Coronary artery (tissue), 2 donors: ENCODE measurements around the gene SHC2.

ENCODE experiments used
- DNase-seq: peaks from one replicate; pipeline ENCODE4 v3.0.0-alpha.2; 2017; ENCODE audit warnings: low spot score
- H3K27ac ChIP-seq, 2 donors: fragments of 200-600 bp; sonication (generic); one replicate each; pipeline ENCODE4 v1.5.1; 2016 to 2019
- H3K4me3 ChIP-seq: fragments of 200-600 bp; sonication (generic); 2 replicates; pipeline ENCODE4 v1.5.1; 2016; ENCODE audit warnings: mild to moderate bottlenecking, moderate library complexity
- CTCF ChIP-seq: fragments of 200-600 bp; sonication (generic); IDR thresholded peaks from one replicate; pipeline ENCODE4 v1.5.1; 2019; ENCODE audit warnings: antibody characterized with exemption

Gene SHC2

DNA sequence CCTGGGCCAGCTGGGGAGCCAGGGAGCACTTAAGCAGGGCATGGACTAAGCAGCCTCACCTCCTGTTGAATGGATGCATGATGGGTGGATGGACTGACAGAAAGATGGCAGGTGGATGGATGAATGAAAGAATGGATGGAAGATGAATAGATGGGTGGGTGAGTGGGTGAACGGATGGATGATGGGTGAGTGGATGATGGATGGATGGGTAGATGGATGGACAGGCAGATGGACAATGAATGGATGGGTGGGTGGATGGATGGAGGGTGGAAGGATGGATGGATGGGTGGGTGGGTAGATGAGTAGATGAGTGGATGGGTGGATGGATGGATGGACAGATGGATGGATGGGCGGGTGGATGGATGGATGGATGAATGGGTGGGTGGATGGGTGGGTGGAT, 18.7 kb downstream of the SHC2 start:
- DNase-seq = no peak
- Histone ChIP-seq H3K4me3 (no peak overlapping the region), H3K27ac (no peak overlapping the region)
- no peak for TF ChIP-seq CTCF

GRCh38 chr19:441213-441836, 19.5 kb downstream of the SHC2 start:
- Histone ChIP-seq H3K27ac (no peak overlapping the region), H3K4me3 (no peak overlapping the region)
- TF ChIP-seq CTCF = no peak
- DNase-seq = no peak

GRCh38 chr19:440391-441212, 20.2 kb downstream of the SHC2 start:
- no peak for DNase-seq
- Histone ChIP-seq H3K4me3 (no peak overlapping the region), H3K27ac (no peak overlapping the region)
- no peak for TF ChIP-seq CTCF

DNA sequence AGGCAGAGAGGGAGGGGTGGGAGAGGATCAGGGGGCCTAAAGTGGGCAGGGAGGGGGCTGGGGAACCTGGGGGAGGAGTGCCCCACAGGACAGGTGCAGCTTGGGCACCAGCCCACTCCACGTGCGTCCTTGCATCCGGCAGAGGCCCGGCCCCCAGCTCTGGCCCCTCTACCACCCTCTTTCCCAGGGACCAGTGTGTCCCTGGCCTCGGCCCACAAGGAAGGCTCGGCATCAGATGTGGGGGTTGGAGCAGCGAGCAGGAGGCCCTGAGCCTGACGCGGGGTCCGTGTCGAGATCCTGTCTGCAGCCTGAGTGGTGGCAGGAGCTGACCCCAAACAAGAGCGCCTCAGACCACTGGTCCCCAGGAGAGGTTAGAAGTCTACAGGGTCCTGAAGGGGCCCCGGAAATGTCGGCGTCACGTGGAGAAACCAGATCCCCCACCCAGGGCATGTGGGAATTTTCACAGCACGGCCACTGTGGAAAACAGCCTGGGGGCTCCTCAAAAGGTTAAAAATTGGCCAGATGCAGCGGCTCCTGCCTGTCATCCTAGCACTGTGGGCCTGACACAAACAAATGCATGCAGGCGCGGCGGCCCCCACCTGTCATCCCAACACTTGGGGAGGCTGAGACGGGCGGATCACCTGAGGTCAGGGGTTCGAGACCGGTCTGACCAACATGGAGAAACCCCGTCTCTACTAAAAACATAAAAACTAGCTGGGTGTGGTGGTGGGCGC, 21.5 kb downstream of the SHC2 start:
- H3K4me3 ChIP-seq = no peak overlapping the region
- TF ChIP-seq CTCF = no peak
- H3K27ac ChIP-seq = no peak overlapping the region
- no peak for DNase-seq

GRCh38 chr19:438416-438958, 22.3 kb downstream of the SHC2 start:
- Histone ChIP-seq H3K4me3 (no peak overlapping the region), H3K27ac (no peak overlapping the region)
- DNase-seq = no peak
- TF ChIP-seq CTCF = no peak

DNA sequence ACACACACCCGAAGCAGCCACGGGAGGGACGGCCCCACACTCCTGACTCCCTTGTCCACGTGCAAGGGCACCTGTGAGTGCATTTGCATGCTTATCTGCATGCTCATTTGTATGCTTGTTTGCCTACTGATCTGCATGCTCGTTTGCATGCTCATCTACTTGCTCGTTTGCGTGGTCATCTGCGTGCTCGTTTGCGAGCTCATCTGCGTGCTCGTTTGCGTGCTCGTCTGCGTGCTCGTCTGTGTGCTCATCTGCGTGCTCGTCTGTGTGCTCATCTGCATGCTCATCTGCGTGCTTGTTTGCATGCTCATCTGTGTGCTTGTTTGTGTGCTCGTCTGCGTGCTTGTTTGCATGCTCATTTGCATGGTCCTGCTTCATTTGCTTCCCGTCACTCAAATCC, 23.8 kb downstream of the SHC2 start:
- Histone ChIP-seq H3K4me3 (no peak overlapping the region), H3K27ac (no peak overlapping the region)
- TF ChIP-seq CTCF = no peak
- no peak for DNase-seq
